NCI-H510A (cell line): Measurements from ENCODE around the gene CCDC92.
"Not testable (repeated sequence)": the region's sequence is repeated elsewhere in the genome, so short reads cannot be mapped to it uniquely, and the experiment has no call there.

Experiments
- DNase-seq: peaks from one replicate; lab custom pipeline; 2025; lab: John Stamatoyannopoulos, UW

CCDC92 gene

DNA sequence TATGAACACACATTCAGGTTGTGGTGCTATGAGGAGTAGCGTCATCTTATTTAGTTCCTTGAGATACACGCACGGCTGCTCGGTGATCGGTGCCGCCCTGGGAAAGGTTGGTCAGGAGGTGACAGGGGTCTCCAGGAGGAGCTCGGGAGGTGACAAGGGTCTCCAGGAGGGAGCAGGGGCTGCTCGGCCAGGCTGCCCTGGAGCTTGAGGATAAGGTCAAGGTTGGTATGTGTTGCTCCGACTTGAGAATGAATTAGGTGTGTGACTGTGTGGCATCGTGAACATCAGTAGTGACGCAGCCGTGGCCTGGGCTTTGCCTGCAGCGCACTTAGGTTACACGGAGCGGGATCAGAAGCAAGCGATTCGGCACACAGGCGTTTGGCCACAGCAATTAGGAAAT, 36.2 kb downstream of the CCDC92 start:
- no peak for DNase-seq

DNA sequence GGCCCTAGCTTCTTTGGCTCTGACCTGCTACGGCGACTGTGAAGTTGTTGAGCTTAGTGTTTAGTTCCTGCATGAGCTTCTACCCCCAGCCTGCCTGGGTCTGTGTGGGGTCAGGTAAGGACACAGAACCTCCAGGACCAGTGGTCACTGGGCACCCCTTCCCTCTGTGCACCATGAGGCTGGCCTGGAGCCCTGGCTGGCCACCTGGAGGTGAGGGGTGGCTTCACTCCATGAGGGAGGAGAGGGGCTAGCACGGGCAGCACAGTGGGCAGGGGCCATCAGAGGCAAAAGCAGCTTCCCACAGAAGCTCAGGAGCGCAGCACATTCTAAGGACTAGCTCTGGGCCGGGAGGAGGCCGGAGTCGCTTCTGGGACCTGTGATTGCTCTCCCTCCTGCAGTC, 36.7 kb downstream of the CCDC92 start:
- DNase-seq: no peak

GRCh38 chr12:123934829-123935228, 37.8 kb downstream of the CCDC92 start:
- DNase-seq: no peak

DNA sequence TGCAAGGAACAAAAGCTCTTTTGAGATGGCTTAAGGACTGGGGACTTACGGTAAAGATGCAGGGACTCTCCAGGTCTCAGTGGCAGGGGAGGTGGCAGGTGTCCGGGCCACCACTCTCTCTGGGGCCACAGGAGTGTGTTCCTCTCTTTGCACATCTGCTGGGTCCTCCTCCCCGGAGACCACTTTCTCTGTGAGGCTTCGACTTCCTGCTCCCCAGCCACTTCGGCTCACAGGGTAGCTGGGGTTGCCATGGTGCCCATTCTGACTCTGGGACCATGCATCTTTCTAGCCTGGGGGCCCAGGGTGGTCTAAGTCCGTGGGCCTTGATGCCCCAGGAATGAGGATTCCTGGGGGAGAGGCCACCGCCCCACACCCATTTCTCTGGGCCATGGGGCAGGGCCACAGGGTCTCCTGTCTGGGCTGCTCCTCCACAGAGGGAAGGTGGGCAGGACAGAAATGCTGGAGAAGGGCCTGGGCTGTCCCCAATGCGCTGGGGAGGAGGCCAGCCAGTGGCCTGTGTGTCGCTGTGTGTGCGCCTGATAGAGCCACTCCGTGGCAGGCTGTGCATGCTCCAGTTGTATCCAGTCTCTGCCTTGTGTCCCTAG, 38.5 kb downstream of the CCDC92 start:
- DNase-seq: no peak

DNA sequence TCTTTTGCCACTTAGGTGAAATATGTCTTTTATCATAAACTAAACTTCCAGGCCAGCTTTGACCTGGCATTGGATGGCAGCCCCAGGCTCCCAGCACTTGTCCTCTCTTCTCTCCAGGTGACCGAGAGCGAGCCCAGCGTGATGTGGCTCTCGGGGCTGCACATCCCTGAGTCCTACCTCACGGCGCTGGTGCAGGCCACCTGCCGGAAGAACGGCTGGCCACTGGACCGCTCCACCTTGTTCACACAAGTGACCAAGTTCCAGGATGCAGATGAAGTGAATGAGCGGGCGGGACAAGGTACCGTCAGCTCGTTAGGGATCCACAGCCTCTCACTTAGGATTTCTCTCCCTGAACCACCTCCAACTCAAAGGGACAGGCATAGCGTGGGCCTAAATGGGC, 39.4 kb downstream of the CCDC92 start:
- DNase-seq: no peak

GRCh38 chr12:123931686-123932321, 40.8 kb downstream of the CCDC92 start:
- DNase-seq: no peak

- no peak for DNase-seq
Measured at GRCh38 chr12:123929946-123930583, 42.6 kb downstream of the CCDC92 start.

- DNase-seq: no peak
Measured at GRCh38 chr12:123928897-123929296, 43.7 kb downstream of the CCDC92 start.

GRCh38 chr12:123928274-123928865, 44.3 kb downstream of the CCDC92 start:
- DNase-seq: peak; percentile 54

DNA sequence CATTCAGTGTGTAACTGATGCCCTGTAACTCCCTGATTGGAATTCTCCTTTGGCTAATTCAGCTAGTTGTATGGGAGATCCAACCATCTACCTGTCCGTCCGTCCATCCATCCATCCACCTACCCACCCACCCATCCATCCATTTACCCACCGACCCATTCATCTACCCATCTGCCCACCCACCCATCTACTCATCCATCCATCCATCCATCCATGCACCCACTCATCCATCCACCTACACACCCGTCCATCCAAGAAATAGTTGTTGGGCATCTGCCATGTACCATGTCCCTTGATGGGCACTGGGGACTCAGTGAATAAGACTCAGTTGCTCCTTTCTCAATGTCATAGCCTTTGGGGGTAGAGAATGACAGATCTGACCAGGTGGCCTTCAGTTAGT, 48.1 kb downstream of the CCDC92 start:
- DNase-seq: no peak

DNA sequence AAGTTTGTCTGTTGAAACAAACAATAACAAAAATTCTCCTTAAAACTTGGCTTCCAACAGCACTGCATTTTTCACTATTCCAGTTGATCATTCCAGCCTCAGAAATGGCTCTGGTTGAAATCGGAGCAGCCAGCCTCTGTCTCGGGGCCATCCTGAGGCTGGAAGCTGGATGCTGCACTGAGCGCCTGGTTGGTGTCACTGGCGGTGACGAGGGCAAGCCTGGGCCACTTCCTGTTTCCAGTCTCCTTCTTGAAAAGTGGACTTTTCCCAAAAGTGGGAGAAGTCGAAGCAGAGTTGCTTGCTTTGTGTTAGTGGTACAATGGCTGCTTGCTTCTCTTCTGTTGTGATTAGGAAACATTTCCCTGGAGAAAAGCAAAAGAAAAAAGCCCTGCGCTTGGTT, 48.7 kb downstream of the CCDC92 start:
- no peak for DNase-seq

DNA sequence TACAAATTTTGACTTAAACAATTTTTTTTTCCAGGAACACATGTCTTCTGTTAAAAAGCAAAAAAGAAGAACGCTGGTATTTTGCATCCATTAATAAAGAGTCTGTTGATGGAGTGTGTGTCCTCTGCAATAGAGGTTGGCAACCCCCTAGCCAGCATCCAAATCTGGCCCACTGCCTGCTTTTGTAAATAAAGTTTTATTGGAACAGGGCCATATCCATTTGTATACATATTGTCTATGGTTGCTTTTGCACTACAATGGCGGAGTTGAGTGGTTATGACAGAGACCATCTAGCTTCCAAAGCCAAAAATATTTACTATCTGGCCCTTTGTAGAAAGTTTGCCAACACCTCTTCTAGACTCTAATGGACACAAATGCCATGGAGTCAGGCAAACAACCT, 49.6 kb downstream of the CCDC92 start:
- DNase-seq: no peak

GRCh38 chr12:123919980-123920360, 52.7 kb downstream of the CCDC92 start:
- no peak for DNase-seq

GRCh38 chr12:123917337-123917850, 55.2 kb downstream of the CCDC92 start:
- no peak for DNase-seq

GRCh38 chr12:123916729-123917128, 55.9 kb downstream of the CCDC92 start:
- DNase-seq: no peak

DNA sequence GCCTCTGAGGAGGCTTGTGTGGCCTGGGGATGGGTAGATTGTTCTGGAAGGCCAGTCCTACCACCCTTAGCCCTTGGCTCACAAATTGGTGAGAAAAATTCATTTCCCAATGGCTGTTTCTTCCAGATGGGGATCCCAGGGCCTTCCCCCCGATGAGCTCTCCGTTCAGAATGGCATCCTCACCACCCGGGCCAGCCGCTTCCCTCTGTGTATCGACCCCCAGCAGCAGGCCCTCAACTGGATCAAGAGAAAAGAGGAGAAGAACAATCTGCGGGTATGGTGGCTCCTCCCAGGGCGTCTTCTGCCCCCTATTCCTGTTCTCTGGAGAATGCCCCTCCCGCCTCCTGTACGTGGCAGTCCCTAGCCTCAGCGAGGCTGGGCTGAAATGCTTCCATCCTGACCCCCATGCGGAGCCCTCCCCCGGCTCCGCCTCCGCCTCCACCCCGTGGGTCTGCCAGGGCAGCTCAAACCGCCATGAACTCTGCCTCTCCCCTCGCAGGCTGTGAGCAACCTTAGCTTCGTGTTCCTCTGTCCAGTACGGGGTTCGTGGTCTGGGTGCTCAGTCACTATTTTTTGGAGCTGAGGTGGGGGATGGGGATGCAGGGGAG, 57.8 kb downstream of the CCDC92 start:
- DNase-seq: no peak

DNA sequence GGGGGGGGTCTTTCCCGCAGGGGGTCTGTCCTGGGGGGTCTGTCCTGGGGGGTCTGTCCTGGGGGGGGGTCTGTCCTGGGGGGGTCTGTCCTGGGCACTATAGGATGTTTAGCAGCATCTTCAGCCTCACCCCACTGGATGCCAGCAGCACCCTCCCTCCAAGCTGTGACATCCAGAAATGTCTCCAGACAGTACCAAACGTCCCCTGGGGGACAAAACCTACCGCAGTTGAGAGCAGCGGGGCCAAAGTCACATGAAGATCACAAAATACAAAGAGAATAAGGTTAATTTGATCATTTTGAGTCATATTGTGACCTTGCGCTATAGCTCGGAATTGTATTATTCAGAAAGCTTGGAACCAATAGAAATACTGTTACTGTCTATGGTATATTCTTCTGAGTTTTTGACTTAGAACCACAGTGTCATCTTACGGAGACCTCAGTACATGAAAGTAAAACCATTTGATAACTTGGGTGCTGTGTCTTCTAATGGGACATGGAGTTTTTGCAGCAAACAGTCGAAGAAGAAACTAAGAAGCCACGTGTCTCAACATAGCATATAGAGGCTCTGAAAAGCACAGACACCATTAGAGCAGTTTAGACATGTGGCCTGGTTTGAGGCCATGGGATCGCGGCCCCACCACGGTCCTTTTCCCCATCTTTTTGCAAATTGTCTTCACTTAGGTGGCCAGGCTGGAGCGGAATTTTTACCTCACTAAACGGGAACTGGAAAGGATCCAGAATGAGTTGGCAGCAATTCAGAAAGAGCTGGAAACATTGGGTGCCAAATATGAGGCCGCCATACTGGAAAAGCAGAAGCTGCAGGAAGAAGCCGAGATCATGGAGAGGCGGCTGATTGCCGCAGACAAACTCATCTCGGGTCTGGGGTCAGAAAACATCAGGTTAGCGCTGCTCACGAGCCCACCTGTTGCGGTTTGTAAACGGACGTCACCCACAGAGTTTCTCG, 59.9 kb downstream of the CCDC92 start:
- no peak for DNase-seq

DNA sequence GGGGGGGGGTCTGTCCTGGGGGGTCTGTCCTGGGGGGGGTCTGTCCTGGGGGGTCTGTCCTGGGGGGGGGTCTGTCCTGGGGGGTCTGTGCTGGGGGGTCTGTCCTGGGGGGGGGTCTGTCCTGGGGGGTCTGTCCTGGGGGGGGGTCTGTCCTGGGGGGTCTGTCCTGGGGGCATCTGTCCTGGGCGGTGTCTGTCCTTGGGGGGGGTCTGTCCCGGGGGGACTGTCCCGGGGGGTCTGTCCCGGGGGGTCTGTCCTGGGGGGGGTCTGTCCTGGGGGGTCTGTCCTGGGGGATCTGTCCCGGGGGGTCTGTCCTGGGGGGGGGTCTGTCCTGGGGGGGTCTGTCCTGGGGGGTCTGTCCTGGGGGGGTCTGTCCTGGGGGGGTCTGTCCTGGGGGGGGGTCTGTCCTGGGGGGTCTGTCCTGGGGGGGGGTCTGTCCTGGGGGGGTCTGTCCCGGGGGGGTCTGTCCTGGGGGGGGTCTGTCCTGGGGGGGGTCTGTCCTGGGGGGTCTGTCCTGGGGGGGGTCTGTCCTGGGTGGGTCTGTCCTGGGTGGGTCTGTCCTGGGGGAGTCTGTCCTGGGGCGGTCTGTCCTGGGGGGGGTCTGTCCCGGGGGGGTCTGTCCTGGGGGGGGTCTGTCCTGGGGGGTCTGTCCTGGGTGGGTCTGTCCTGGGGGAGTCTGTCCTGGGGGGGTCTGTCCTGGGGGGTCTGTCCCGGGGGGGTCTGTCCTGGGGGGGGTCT, 60.8 kb downstream of the CCDC92 start:
- DNase-seq: not testable (repeated sequence)

- no peak for DNase-seq
Measured at GRCh38 chr12:123910761-123911193, 61.9 kb downstream of the CCDC92 start.

GRCh38 chr12:123910057-123910456, 62.6 kb downstream of the CCDC92 start:
- DNase-seq: no peak
